HCT116 (cell line): ENCODE data around the gene DBF4. TPM values are rescaled to one million over a fixed set of nuclear protein-coding genes. Genes with fewer than 3 reads are reported as not detected.

Experiments
- ATAC-seq: fragments of 200-7000 bp; cut with Tn5 transposase; 2 replicates; pipeline ENCODE4 v1.9.1; 2020; ENCODE audit warnings: mild to moderate bottlenecking, moderate library complexity
- BruUV-seq: library from RNA; stranded (reverse); fragments of 400-500 nt; replicated peaks from 2 replicates; lab custom pipeline; 2021; lab: Mats Ljungman, UMichigan
- CTCF ChIA-PET: fragments of 300-600 bp; sonication (Branson Sonifier 250); formaldehyde crosslinking; loops from one replicate; lab custom pipeline; 2021; ENCODE audit warnings: antibody characterized with exemption; lab: Charles Lee
- POLR2A ChIA-PET: fragments of 300-600, 350-600 bp; sonication (Branson Sonifier 250); formaldehyde crosslinking; loops from one replicate; lab custom pipeline; 2021; ENCODE audit warnings: antibody characterized with exemption; lab: Charles Lee
- RAD21 ChIA-PET, 2 experiments: fragments of 300-600 bp; sonication (Branson Sonifier 250); formaldehyde crosslinking; loops; one replicate each; lab custom pipeline; 2023; ENCODE audit warnings: low total read pairs in 2 of 2; ENCODE audit not compliant: uncharacterized antibody in 2 of 2, unreplicated experiment in 2 of 2, low non-redundant PET in 1 of 2; lab: Charles Lee
- DNase-seq: peaks from one replicate; pipeline ENCODE4 v3.0.0-alpha.2; 2010; ENCODE audit warnings: low read depth, low spot score
- H2AFZ ChIP-seq: fragments of 200-600 bp; shearing (Covaris generic), sonication (generic); 2 replicates; pipeline ENCODE4 v1.6.1; 2017; ENCODE audit warnings: low read depth, mixed run types, mixed read lengths, antibody characterized with exemption, low read length; ENCODE audit not compliant: poor library complexity, severe bottlenecking
- H3K27ac ChIP-seq: 2 replicates; pipeline ENCODE4 v1.5.1; 2012; ENCODE audit warnings: low read depth, low read length
- H3K27me3 ChIP-seq: fragments of 200-600 bp; sonication (generic); 2 replicates; pipeline ENCODE4 v1.6.1; 2016; ENCODE audit warnings: mixed run types, low read length, mixed read lengths; ENCODE audit not compliant: insufficient read depth
- H3K36me3 ChIP-seq, 2 experiments: fragments of 200-500 bp in 1 of 2; fragments of 200-600 bp in 1 of 2; sonication (Bioruptor generic) in 1 of 2; sonication (generic) in 1 of 2; 2 replicates each; pipeline versions ENCODE4 v1.5.1 to v1.6.1; 2014 to 2016; ENCODE audit warnings: low read length in 2 of 2, inconsistent platforms in 1 of 2, mixed read lengths in 1 of 2, mixed run types in 1 of 2; ENCODE audit not compliant: insufficient read depth in 2 of 2, control insufficient read depth in 1 of 2
- H3K4me1 ChIP-seq, 2 experiments: fragments of 200-600 bp in 1 of 2; sonication (generic) in 1 of 2; 2 replicates each; pipeline versions ENCODE4 v1.5.1 to v1.6.1; 2012 to 2017; ENCODE audit warnings: low read length in 2 of 2, inconsistent platforms in 1 of 2, mild to moderate bottlenecking in 1 of 2, mixed read lengths in 1 of 2, mixed run types in 1 of 2, moderate library complexity in 1 of 2; ENCODE audit not compliant: insufficient read depth in 2 of 2, control insufficient read depth in 1 of 2
- H3K4me2 ChIP-seq: fragments of 200-600 bp; sonication (generic); 2 replicates; pipeline ENCODE4 v1.6.1; 2017; ENCODE audit warnings: mixed run types, low read length, mixed read lengths
- H3K4me3 ChIP-seq, 2 experiments: fragments of 200-600 bp in 1 of 2; sonication (generic) in 1 of 2; replicated peaks in 1 of 2; 2 replicates each; pipeline ENCODE4 v1.5.1; 2011 to 2016; ENCODE audit warnings: low read length in 2 of 2, control low read depth in 1 of 2, low read depth in 1 of 2, mild to moderate bottlenecking in 1 of 2, mixed read lengths in 1 of 2, mixed run types in 1 of 2
- H3K79me2 ChIP-seq: fragments of 200-600 bp; sonication (generic); 2 replicates; pipeline ENCODE4 v1.6.1; 2017; ENCODE audit warnings: mild to moderate bottlenecking, mixed run types, low read length, moderate library complexity, mixed read lengths; ENCODE audit not compliant: insufficient read depth
- H3K9ac ChIP-seq: fragments of 200-600 bp; sonication (generic); 2 replicates; pipeline ENCODE4 v1.6.1; 2016; ENCODE audit warnings: low read length, mixed read lengths
- H3K9me2 ChIP-seq: fragments of 200-600 bp; sonication (generic), shearing (Covaris generic); 2 replicates; pipeline ENCODE4 v1.6.1; 2017; ENCODE audit warnings: mixed run types, mild to moderate bottlenecking, moderate library complexity; ENCODE audit not compliant: insufficient read depth
- H3K9me3 ChIP-seq, 2 experiments: fragments of 200-500 bp in 1 of 2; fragments of 200-600 bp in 1 of 2; sonication (Bioruptor generic) in 1 of 2; sonication (generic) in 1 of 2; 2 replicates each; pipeline ENCODE4 v1.6.1; 2014 to 2017; ENCODE audit warnings: low read length in 2 of 2, mixed read lengths in 2 of 2, inconsistent platforms in 1 of 2, low read depth in 1 of 2, mild to moderate bottlenecking in 1 of 2, mixed run types in 1 of 2, moderate library complexity in 1 of 2; ENCODE audit not compliant: control insufficient read depth in 1 of 2, insufficient read depth in 1 of 2
- H4K20me1 ChIP-seq: fragments of 200-600 bp; sonication (generic), shearing (Covaris generic); 2 replicates; pipeline ENCODE4 v1.6.1; 2017; ENCODE audit warnings: mixed run types, mild to moderate bottlenecking, moderate library complexity; ENCODE audit not compliant: insufficient read depth
- ATF3 ChIP-seq: IDR thresholded peaks from 2 replicates; pipeline ENCODE4 v1.6.1; 2012
- CBX3 ChIP-seq: IDR thresholded peaks from 2 replicates; pipeline ENCODE4 v1.6.1; 2012; ENCODE audit warnings: low read depth
- CEBPB ChIP-seq: IDR thresholded peaks from 2 replicates; pipeline ENCODE4 v1.6.1; 2012; ENCODE audit warnings: low read depth
- CTCF ChIP-seq, 3 experiments: fragments of 200-600 bp in 1 of 3; sonication (generic) in 1 of 3; IDR thresholded peaks in 2 of 3; conservative IDR thresholded peaks in 1 of 3; 2 replicates each; pipeline ENCODE4 v1.5.1; 2012 to 2017; ENCODE audit warnings: low read depth in 2 of 3, low read length in 2 of 3, antibody characterized with exemption in 1 of 3, borderline replicate concordance in 1 of 3, control low read depth in 1 of 3, mild to moderate bottlenecking in 1 of 3, mixed read lengths in 1 of 3, mixed run types in 1 of 3, moderate library complexity in 1 of 3; ENCODE audit not compliant: insufficient read depth in 1 of 3
- EGR1 ChIP-seq: IDR thresholded peaks from 2 replicates; pipeline ENCODE4 v1.6.1; 2012; ENCODE audit warnings: low read depth
- ELF1 ChIP-seq: IDR thresholded peaks from 2 replicates; pipeline ENCODE4 v1.6.1; 2012; ENCODE audit warnings: low read depth, borderline replicate concordance
- EZH2phosphoT487 ChIP-seq: fragments of 200-600 bp; IDR thresholded peaks from 2 replicates; pipeline ENCODE4 v1.6.1; 2018; ENCODE audit warnings: antibody characterized with exemption, borderline replicate concordance
- FOSL1 ChIP-seq: IDR thresholded peaks from 2 replicates; pipeline ENCODE4 v1.6.1; 2012; ENCODE audit warnings: low read depth
- JUND ChIP-seq: IDR thresholded peaks from 2 replicates; pipeline ENCODE4 v1.6.1; 2012
- POLR2A ChIP-seq: IDR thresholded peaks from 2 replicates; pipeline ENCODE4 v1.7.0; 2011; ENCODE audit warnings: borderline replicate concordance; ENCODE audit not compliant: insufficient read depth, insufficient read length; ENCODE audit errors: extremely low read depth
- POLR2AphosphoS5 ChIP-seq: IDR thresholded peaks from 2 replicates; pipeline ENCODE4 v1.6.1; 2011; ENCODE audit warnings: mild to moderate bottlenecking, low read depth, low read length, moderate library complexity
- SRF ChIP-seq: IDR thresholded peaks from 2 replicates; pipeline ENCODE4 v1.6.1; 2012; ENCODE audit warnings: low read depth
- YY1 ChIP-seq: IDR thresholded peaks from 2 replicates; pipeline ENCODE4 v1.6.1; 2011; ENCODE audit warnings: low read length, low read depth, moderate library complexity, mild to moderate bottlenecking; ENCODE audit not compliant: insufficient replicate concordance; ENCODE audit errors: extremely low read depth
- ZBTB33 ChIP-seq: IDR thresholded peaks from 2 replicates; pipeline ENCODE4 v1.6.1; 2011; ENCODE audit warnings: mild to moderate bottlenecking, low read length, moderate library complexity; ENCODE audit not compliant: insufficient replicate concordance; ENCODE audit errors: extremely low read depth
- ZFX ChIP-seq: fragments of 450-650 bp; IDR thresholded peaks from 2 replicates; pipeline ENCODE4 v1.6.1; 2017
- ZNF274 ChIP-seq: fragments of 200-500 bp; sonication (Bioruptor generic); IDR thresholded peaks from 2 replicates; pipeline ENCODE4 v1.6.1; 2014; ENCODE audit warnings: mild to moderate bottlenecking, low read depth, low read length, inconsistent platforms
- intact Hi-C: fragments of 100-400 bp; cut with micrococcal nuclease; formaldehyde crosslinking; loops from 2 replicates; pipeline ENCODE4 v1.10.0; 2022
- total RNA-seq: library from RNA; stranded (reverse); gene quantifications from one replicate; pipeline ENCODE4 v1.2.1, GENCODE V29; 2021; ENCODE audit not compliant: unreplicated experiment

DBF4 gene
- total RNA-seq, 1 experiment from 2014 or later, result 62.2 TPM

GRCh38 chr7:87885018-87885417 is 8.7 kb downstream of the DBF4 start:
- H3K9me3 ChIP-seq, result no peaks in the 10 kb centered on the region
- H3K27me3 ChIP-seq, result no peaks in the 10 kb centered on the region
- ATAC-seq (no peak), DNase-seq (no peak)
- ChIA-PET CTCF (no interaction called here), RAD21 (no interaction called here), POLR2A (no interaction called here)
- no peak overlapping the region for H3K4me2 ChIP-seq
- no peak overlapping the region for H3K4me3 ChIP-seq
- no peak overlapping the region for H3K9ac ChIP-seq
- peaks cover 7% of the 10 kb centered on the region; the same call in 1 of the 2 replicates for H4K20me1 ChIP-seq
- H3K27ac ChIP-seq, result no peak overlapping the region
- H3K36me3 ChIP-seq, result peaks cover 30 to 50% of the 10 kb centered on the region in 2 experiments
- intact Hi-C loops, result loop anchor here (5.0 kb wide), 2 partner anchors 263 to 573 kb away; no protein-coding TSS in a partner anchor
- H3K79me2 ChIP-seq, result peaks cover 97% of the 10 kb centered on the region
- H3K4me1 ChIP-seq, result no peaks in the 10 kb centered on the region
- no peak overlapping the region for H2AFZ ChIP-seq
- no peak for TF ChIP-seq CEBPB
- no peak for TF ChIP-seq EGR1
- no peak for TF ChIP-seq ZNF274
- no peak for TF ChIP-seq POLR2AphosphoS5
- no peak for TF ChIP-seq YY1
- no peak for TF ChIP-seq FOSL1
- TF ChIP-seq EZH2phosphoT487, result no peak
- no peak for TF ChIP-seq ZFX
- no peak for TF ChIP-seq POLR2A
- no peak for TF ChIP-seq CBX3
- TF ChIP-seq ZBTB33, result no peak
- no peak for TF ChIP-seq SRF
- no peak for TF ChIP-seq CTCF (IDR thresholded peaks at IDR 0.05 in 2 of 3, conservative IDR thresholded peaks at IDR 0.05 in 1 of 3; ENCODE audit: borderline replicate concordance in 1 of 3, insufficient read depth in 1 of 3, low read depth in 2 of 3, low read length in 2 of 3)
- no peak for TF ChIP-seq ELF1
- TF ChIP-seq JUND, result no peak
- no peak for TF ChIP-seq ATF3
- no peaks in the 10 kb centered on the region for H3K9me2 ChIP-seq
- BruUV-seq, result no TSS peak
